Muscle of arm (tissue), 12 donors: ENCODE results near the gene HSPB1. TPM values are rescaled to one million over a fixed set of nuclear protein-coding genes. Genes with fewer than 3 reads are reported as not detected.
"Not testable (repeated sequence)": the region's sequence is repeated elsewhere in the genome, so short reads cannot be mapped to it uniquely, and the experiment has no call there.

ENCODE experiments used
- DNase-seq: peaks from one replicate; pipeline ENCODE4 v3.0.0-alpha.2; 2013
- polyA plus RNA-seq, 12 donors: library from polyadenylated mRNA; unstranded; fragments of 120-200 nt; gene quantifications; one replicate each; pipeline ENCODE4 v1.2.1, GENCODE V29; 2013; ENCODE audit not compliant: insufficient read length in 12 of 12

The HSPB1 gene
- polyA plus RNA-seq, 12 donors: 552 to 2,296 (median 1,208) TPM

GRCh38 chr7:76301000-76301399, 1.5 kb upstream of the HSPB1 start:
- DNase-seq: no peak

GRCh38 chr7:76303202-76304147, 1.0 kb downstream of the HSPB1 start:
- peak; percentile 90 for DNase-seq

GRCh38 chr7:76304888-76305375, 2.5 kb downstream of the HSPB1 start:
- no peak for DNase-seq

GRCh38 chr7:76308874-76309273, 6.4 kb downstream of the HSPB1 start:
- DNase-seq: not testable (repeated sequence)

- DNase-seq: not testable (repeated sequence)
These were observed 7.0 kb downstream of the HSPB1 start for GRCh38 chr7:76309341-76310101.

GRCh38 chr7:76310102-76310957, 7.9 kb downstream of the HSPB1 start:
- peak; percentile 54 for DNase-seq

GRCh38 chr7:76311838-76312237, 9.4 kb downstream of the HSPB1 start:
- not testable (repeated sequence) for DNase-seq

GRCh38 chr7:76314042-76314721, 11.7 kb downstream of the HSPB1 start:
- peak; percentile 94 for DNase-seq

GRCh38 chr7:76314740-76315139, 12.3 kb downstream of the HSPB1 start:
- DNase-seq: not testable (repeated sequence)

- no peak for DNase-seq
These were observed 12.9 kb downstream of the HSPB1 start for GRCh38 chr7:76315364-76315763.

- no peak for DNase-seq
These were observed 14.7 kb downstream of the HSPB1 start for GRCh38 chr7:76316984-76317781.

GRCh38 chr7:76317782-76318487, 15.5 kb downstream of the HSPB1 start:
- DNase-seq: peak; percentile 98

GRCh38 chr7:76318488-76319353, 16.2 kb downstream of the HSPB1 start:
- DNase-seq: peak; percentile 71

GRCh38 chr7:76325092-76325491, 22.6 kb downstream of the HSPB1 start:
- DNase-seq: no peak

GRCh38 chr7:76325811-76326210, 23.3 kb downstream of the HSPB1 start:
- no peak for DNase-seq

- no peak for DNase-seq
These were observed 24.3 kb downstream of the HSPB1 start for GRCh38 chr7:76326646-76327233.

- DNase-seq: no peak
These were observed 25.1 kb downstream of the HSPB1 start for GRCh38 chr7:76327610-76328009.

GRCh38 chr7:76328389-76328788, 25.9 kb downstream of the HSPB1 start:
- no peak for DNase-seq
